ENCODE measurements around the gene ME2. TPM values are rescaled to one million over a fixed set of nuclear protein-coding genes. Genes with fewer than 3 reads are reported as not detected.

Gene ME2
- total and polyA plus RNA-seq, 9 of the 15 experiments (the other 6 are each of a cell fraction or from before 2014, with no cell fraction given): 12.3 to 54.4 (median 36.2) TPM

DNA sequence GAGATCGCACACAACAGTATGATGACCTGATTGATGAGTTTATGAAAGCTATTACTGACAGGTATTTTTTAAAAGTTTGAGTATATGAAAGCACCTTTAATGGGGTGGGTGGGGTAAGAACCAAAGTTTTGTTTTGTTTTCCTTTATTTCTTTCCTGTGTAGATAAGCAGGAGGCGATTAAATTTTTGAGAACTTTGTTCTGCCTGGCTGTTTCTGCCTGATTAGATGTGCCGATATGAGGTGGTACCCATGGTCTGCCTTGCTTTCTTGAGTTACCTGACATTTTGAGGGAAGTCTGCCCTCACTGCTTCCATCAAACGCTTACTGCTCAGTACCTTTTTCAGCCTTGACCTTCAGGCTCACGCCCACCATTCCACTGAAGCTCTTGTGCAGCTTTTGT is 39.2 kb downstream of the ME2 start:
- no peak overlapping the region for H3K4me2 ChIP-seq (ENCODE audit: insufficient read depth, low read length)
- POLR2A ChIA-PET: no interaction called here
- H3K27me3 ChIP-seq (ENCODE audit: control insufficient read depth in 2 of 2, insufficient read depth in 2 of 2, low read length in 2 of 2): no peaks in the 10 kb centered on the region
- no TSS peak for BruUV-seq (replicated peaks)
- no peaks in the 10 kb centered on the region for H3K9me1 ChIP-seq (ENCODE audit: control insufficient read depth, insufficient read depth, low read length)
- ATAC-seq: no peak
- H3K27ac ChIP-seq (ENCODE audit: extremely low read depth, low read depth, low read length): no peak overlapping the region
- no peak for FAIRE-seq
- no peaks in the 10 kb centered on the region for H4K20me1 ChIP-seq (replicated peaks; ENCODE audit: control insufficient read depth, insufficient read depth, low read length)
- peaks cover 0 to 3% of the 10 kb centered on the region in 2 experiments; a peak in 2 of 5 replicates for H3K4me1 ChIP-seq (replicated peaks in 1 of 2; ENCODE audit: control insufficient read depth in 2 of 2, insufficient read depth in 2 of 2, low read length in 2 of 2)
- WGBS (ENCODE audit: insufficient coverage, low coverage, missing lambda C conversion rate): 56% methylated on average over 5 of the region's 5 CpGs
- in situ Hi-C loops (cut with MboI): no loop called here
- CTCF ChIA-PET (ENCODE audit: low intra/inter-chr PET ratio): no interaction called here
- peak in 1 of 4 experiments; percentile 3 for DNase-seq (ENCODE audit: extremely low read depth in 1 of 4, low spot score in 3 of 4)
- no peak overlapping the region for H2AFZ ChIP-seq (ENCODE audit: low read depth, low read length)
- intact Hi-C loops (cut with micrococcal nuclease): no loop called here
- peaks cover 42% of the 10 kb centered on the region; the same call in 2 of the 3 replicates for H3K36me3 ChIP-seq (ENCODE audit: control insufficient read depth, insufficient read depth, low read length)
- H3K9ac ChIP-seq (ENCODE audit: insufficient read depth in 1 of 2, low read depth in 2 of 2, low read length in 2 of 2): no peak overlapping the region
- no peaks in the 10 kb centered on the region for H3K9me3 ChIP-seq (replicated peaks; ENCODE audit: control insufficient read depth, insufficient read depth, low read depth, low read length)
- H3K4me3 ChIP-seq: no peak overlapping the region
- no peaks in the 10 kb centered on the region for H3K79me2 ChIP-seq (ENCODE audit: control insufficient read depth, insufficient read depth, low read length)
- TF ChIP-seq, protein P1, sequence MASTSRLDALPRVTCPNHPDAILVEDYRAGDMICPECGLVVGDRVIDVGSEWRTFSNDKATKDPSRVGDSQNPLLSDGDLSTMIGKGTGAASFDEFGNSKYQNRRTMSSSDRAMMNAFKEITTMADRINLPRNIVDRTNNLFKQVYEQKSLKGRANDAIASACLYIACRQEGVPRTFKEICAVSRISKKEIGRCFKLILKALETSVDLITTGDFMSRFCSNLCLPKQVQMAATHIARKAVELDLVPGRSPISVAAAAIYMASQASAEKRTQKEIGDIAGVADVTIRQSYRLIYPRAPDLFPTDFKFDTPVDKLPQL (IDR thresholded peaks at IDR 0.05; ENCODE audit: extremely low read depth, insufficient read length): no peak
- TF ChIP-seq PHB (CRISPR knock-in tag; IDR thresholded peaks at IDR 0.05) (no peak), SOX6 (IDR thresholded peaks at IDR 0.05) (peak; percentile 83; the same call in 1 of the 2 replicates), PTRF (tag; IDR thresholded peaks at IDR 0.05) (no peak), CCNT2 (IDR thresholded peaks at IDR 0.05; ENCODE audit: borderline replicate concordance, extremely low read depth, insufficient read length, low read depth, low read length) (peak; percentile 25), RBM25 (IDR thresholded peaks at IDR 0.05; ENCODE audit: low read depth, low read length, severe bottlenecking) (no peak), DPF2 (IDR thresholded peaks at IDR 0.05) (peak; percentile 55; the same call in 1 of the 2 replicates), YY1 (IDR thresholded peaks at IDR 0.05; ENCODE audit: borderline replicate concordance in 1 of 3, control insufficient read depth in 1 of 3, extremely low read depth in 1 of 3, insufficient read depth in 3 of 3, insufficient read length in 1 of 3, insufficient replicate concordance in 2 of 3, low read depth in 1 of 3, low read length in 2 of 3) (no peak), EP300 (IDR thresholded peaks at IDR 0.05; ENCODE audit: low read length) (peak; percentile 47), MTA2 (IDR thresholded peaks at IDR 0.05; ENCODE audit: low read depth) (0 out of 2 replicates have a peak, but pooled peaks have one; percentile 32), RCOR1 (IDR thresholded peaks at IDR 0.05; ENCODE audit: borderline replicate concordance in 1 of 2, low read depth in 2 of 2, low read length in 2 of 2) (0 out of 4 replicates have a peak, but pooled peaks of 1 of the 2 experiments have one; percentile 22), NRF1 (conservative IDR thresholded peaks at IDR 0.05 in 1 of 2, IDR thresholded peaks at IDR 0.05 in 1 of 2) (no peak), MXI1 (IDR thresholded peaks at IDR 0.05; ENCODE audit: low read depth, low read length) (no peak), ZSCAN29 (IDR thresholded peaks at IDR 0.05) (no peak), TCF3 (CRISPR knock-in tag; IDR thresholded peaks at IDR 0.05) (peak; percentile 60), TAL1 (IDR thresholded peaks at IDR 0.05) (peak; percentile 73), TEAD4 (IDR thresholded peaks at IDR 0.05; ENCODE audit: low read length) (peak; percentile 71; the same call in 1 of the 2 replicates), TEAD4 (CRISPR knock-in tag; IDR thresholded peaks at IDR 0.05; ENCODE audit: borderline replicate concordance) (no peak), U2AF1 (optimal IDR thresholded peaks at IDR 0.05; ENCODE audit: low read depth, low read length) (no peak), NCOR1 (IDR thresholded peaks at IDR 0.05) (peak; percentile 14; the same call in 1 of the 2 replicates), CBFA2T3 (IDR thresholded peaks at IDR 0.05) (peak; percentile 62), FOXJ3 (CRISPR knock-in tag; IDR thresholded peaks at IDR 0.05) (no peak)
- TF ChIP-seq, protein P2, sequence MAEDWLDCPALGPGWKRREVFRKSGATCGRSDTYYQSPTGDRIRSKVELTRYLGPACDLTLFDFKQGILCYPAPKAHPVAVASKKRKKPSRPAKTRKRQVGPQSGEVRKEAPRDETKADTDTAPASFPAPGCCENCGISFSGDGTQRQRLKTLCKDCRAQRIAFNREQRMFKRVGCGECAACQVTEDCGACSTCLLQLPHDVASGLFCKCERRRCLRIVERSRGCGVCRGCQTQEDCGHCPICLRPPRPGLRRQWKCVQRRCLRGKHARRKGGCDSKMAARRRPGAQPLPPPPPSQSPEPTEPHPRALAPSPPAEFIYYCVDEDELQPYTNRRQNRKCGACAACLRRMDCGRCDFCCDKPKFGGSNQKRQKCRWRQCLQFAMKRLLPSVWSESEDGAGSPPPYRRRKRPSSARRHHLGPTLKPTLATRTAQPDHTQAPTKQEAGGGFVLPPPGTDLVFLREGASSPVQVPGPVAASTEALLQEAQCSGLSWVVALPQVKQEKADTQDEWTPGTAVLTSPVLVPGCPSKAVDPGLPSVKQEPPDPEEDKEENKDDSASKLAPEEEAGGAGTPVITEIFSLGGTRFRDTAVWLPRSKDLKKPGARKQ (CRISPR knock-in tag; IDR thresholded peaks at IDR 0.05): no peak

Measured in K562 (cell line).